ENCODE measurements around the gene PACC1.

PACC1 gene

DNA sequence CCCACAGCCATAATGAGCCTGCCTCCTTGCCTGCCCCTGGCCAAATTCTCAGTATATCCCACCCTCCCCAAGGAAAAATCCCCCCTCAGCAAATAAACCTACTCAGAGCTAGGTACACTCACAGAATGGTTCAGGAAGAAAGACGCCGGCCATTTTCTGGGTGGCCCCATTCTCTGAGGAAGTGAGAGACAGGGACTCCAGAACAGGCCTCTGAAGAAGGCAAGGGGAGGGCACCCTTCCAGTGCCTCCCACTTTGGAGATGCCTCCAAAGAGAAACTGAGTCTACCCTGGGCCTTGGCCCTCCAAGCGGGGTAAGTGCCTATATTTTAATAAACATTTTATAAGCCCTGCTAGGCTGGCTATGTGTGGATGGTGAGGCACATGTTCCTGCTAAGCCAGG lies 2.3 kb downstream of the PACC1 start:
- no CpG with 5 or more reads among the region's 3 CpGs for WGBS (ENCODE audit: extremely low coverage, insufficient coverage, low lambda C conversion rate)
- H2BK15ac ChIP-seq (replicated peaks; ENCODE audit: low read depth), result no peak overlapping the region

DNA sequence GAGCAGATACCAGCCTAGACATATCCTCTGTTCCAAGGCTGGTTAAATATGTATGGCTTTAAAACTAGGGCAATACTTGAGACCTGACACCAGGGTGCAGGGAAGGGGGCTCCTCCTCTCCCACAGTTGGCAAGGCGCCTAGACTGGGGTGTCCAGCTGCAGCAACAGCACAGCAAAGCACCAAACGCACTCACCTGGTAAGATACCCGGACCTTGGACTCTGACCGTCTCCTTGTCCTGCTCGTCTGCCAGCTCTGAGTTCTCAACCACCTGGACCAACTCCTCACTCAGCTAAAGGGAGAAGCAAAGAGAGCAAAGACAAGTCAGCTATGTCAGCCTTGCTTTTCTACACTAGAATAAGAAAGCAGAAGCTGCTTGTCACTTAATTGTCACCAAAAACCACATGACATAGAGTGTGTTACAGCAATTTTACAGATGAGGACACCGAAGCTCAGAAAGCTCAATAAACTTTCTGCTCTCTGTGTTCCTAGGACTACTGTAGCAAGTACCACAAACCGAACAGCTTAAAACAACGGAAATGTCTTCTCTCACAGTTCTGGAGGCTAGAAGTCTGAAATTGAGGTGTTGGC lies 4.4 kb downstream of the PACC1 start:
- no peak overlapping the region for H3K4me3 ChIP-seq (ENCODE audit: low read length)
- no peaks in the 10 kb centered on the region for H3K27me3 ChIP-seq (ENCODE audit: insufficient read depth, low read length, poor library complexity)
- H2BK15ac ChIP-seq (replicated peaks; ENCODE audit: low read depth), result no peak overlapping the region
- no peak overlapping the region for H2AK5ac ChIP-seq (ENCODE audit: low read length)
- H4K5ac ChIP-seq (ENCODE audit: low read length), result no peak overlapping the region
- H2BK120ac ChIP-seq (ENCODE audit: low read depth, low read length), result no peak overlapping the region
- H3K23ac ChIP-seq (ENCODE audit: low read length), result no peak overlapping the region
- H3K9ac ChIP-seq (ENCODE audit: low read length), result no peak overlapping the region
- H3K18ac ChIP-seq (ENCODE audit: low read length), result no peak overlapping the region
- no peak overlapping the region for H2BK5ac ChIP-seq (ENCODE audit: low read length)
- no peak overlapping the region for H3K56ac ChIP-seq (ENCODE audit: low read length)
- no peak overlapping the region for H3K27ac ChIP-seq (ENCODE audit: low read depth, low read length)
- no peak for DNase-seq
- peaks cover 12% of the 10 kb centered on the region for H3K79me1 ChIP-seq (ENCODE audit: low read length)
- H3K4me2 ChIP-seq (ENCODE audit: low read length), result no peak overlapping the region
- peaks cover 14% of the 10 kb centered on the region for H3K36me3 ChIP-seq (ENCODE audit: control insufficient read depth, insufficient read depth, low read length)
- H3K4me1 ChIP-seq (ENCODE audit: control insufficient read depth, low read depth, low read length), result peaks cover 6% of the 10 kb centered on the region
- WGBS (ENCODE audit: extremely low coverage, insufficient coverage, low lambda C conversion rate), result no CpG with 5 or more reads among the region's 8 CpGs
- H3K79me2 ChIP-seq (ENCODE audit: control insufficient read depth, insufficient read depth, low read length), result no peaks in the 10 kb centered on the region
- H3K4ac ChIP-seq (ENCODE audit: low read depth, low read length), result no peak overlapping the region
- H4K8ac ChIP-seq (ENCODE audit: low read depth, low read length), result no peak overlapping the region

More for the DNA sequence above, 2.3 kb downstream of the PACC1 start:
- Histone ChIP-seq H3K4me3 (ENCODE audit: low read length) (no peak overlapping the region), H3K4me1 (ENCODE audit: control insufficient read depth, low read depth, low read length) (peaks cover 9% of the 10 kb centered on the region), H3K23ac (ENCODE audit: low read length) (no peak overlapping the region), H2BK5ac (ENCODE audit: low read length) (no peak overlapping the region), H3K18ac (ENCODE audit: low read length) (no peak overlapping the region), H4K5ac (ENCODE audit: low read length) (no peak overlapping the region), H2BK120ac (ENCODE audit: low read depth, low read length) (no peak overlapping the region), H3K56ac (ENCODE audit: low read length) (no peak overlapping the region), H3K79me2 (ENCODE audit: control insufficient read depth, insufficient read depth, low read length) (no peaks in the 10 kb centered on the region), H3K4me2 (ENCODE audit: low read length) (no peak overlapping the region), H3K79me1 (ENCODE audit: low read length) (peaks cover 12% of the 10 kb centered on the region), H3K9ac (ENCODE audit: low read length) (no peak overlapping the region), H3K36me3 (ENCODE audit: control insufficient read depth, insufficient read depth, low read length) (peaks cover 8% of the 10 kb centered on the region), H4K8ac (ENCODE audit: low read depth, low read length) (no peak overlapping the region), H2AK5ac (ENCODE audit: low read length) (no peak overlapping the region), H3K27ac (ENCODE audit: low read depth, low read length) (no peak overlapping the region), H3K4ac (ENCODE audit: low read depth, low read length) (no peak overlapping the region), H3K27me3 (ENCODE audit: insufficient read depth, low read length, poor library complexity) (no peaks in the 10 kb centered on the region)
- DNase-seq, result no peak

DNA sequence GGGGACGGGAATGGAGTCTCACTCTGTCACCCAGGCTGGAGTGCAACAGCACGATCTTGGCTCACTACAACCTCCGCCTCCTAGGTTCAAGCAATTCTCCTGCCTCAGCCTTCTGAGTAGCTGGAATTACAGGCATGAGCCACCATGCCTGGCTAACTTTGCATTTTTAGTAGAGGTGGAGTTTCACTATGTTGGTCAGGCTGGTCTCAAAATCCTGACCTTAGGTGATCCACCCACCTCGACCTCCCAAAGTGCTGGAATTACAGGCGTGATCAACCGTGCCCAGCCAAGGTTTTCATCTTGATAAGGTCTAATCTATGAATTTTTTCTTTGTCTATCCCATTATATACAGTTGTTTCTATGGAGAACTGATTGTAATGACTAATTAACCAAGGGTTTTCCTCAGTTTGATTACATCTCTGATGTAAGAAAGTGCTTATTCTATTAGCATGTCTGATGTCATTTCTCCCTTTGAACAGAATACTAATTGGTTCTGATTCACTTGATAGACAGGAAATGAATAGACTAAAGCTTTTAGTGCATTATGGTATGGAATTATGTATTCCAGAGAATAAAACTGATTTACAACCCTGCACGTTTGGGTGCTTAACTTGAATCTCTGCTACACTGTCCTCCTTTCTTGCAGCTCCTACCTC lies 11.9 kb downstream of the PACC1 start:
- H2AK5ac ChIP-seq (ENCODE audit: low read length), result no peak overlapping the region
- no peak overlapping the region for H3K4me3 ChIP-seq (ENCODE audit: low read length)
- no peak overlapping the region for H3K23ac ChIP-seq (ENCODE audit: low read length)
- no peaks in the 10 kb centered on the region for H3K79me2 ChIP-seq (ENCODE audit: control insufficient read depth, insufficient read depth, low read length)
- H2BK5ac ChIP-seq (ENCODE audit: low read length), result no peak overlapping the region
- H4K8ac ChIP-seq (ENCODE audit: low read depth, low read length), result no peak overlapping the region
- no peaks in the 10 kb centered on the region for H3K27me3 ChIP-seq (ENCODE audit: insufficient read depth, low read length, poor library complexity)
- no peak overlapping the region for H3K9ac ChIP-seq (ENCODE audit: low read length)
- WGBS (ENCODE audit: extremely low coverage, insufficient coverage, low lambda C conversion rate), result no CpG with 5 or more reads among the region's 7 CpGs
- H3K4me1 ChIP-seq (ENCODE audit: control insufficient read depth, low read depth, low read length), result no peaks in the 10 kb centered on the region
- H3K4me2 ChIP-seq (ENCODE audit: low read length), result no peak overlapping the region
- H3K27ac ChIP-seq (ENCODE audit: low read depth, low read length), result no peak overlapping the region
- no peak overlapping the region for H2BK15ac ChIP-seq (replicated peaks; ENCODE audit: low read depth)
- no peak overlapping the region for H3K56ac ChIP-seq (ENCODE audit: low read length)
- no peaks in the 10 kb centered on the region for H3K79me1 ChIP-seq (ENCODE audit: low read length)
- no peak overlapping the region for H4K5ac ChIP-seq (ENCODE audit: low read length)
- no peak overlapping the region for H3K18ac ChIP-seq (ENCODE audit: low read length)
- peaks cover 11% of the 10 kb centered on the region for H3K36me3 ChIP-seq (ENCODE audit: control insufficient read depth, insufficient read depth, low read length)
- no peak for DNase-seq
- H2BK120ac ChIP-seq (ENCODE audit: low read depth, low read length), result no peak overlapping the region
- H3K4ac ChIP-seq (ENCODE audit: low read depth, low read length), result no peak overlapping the region

DNA sequence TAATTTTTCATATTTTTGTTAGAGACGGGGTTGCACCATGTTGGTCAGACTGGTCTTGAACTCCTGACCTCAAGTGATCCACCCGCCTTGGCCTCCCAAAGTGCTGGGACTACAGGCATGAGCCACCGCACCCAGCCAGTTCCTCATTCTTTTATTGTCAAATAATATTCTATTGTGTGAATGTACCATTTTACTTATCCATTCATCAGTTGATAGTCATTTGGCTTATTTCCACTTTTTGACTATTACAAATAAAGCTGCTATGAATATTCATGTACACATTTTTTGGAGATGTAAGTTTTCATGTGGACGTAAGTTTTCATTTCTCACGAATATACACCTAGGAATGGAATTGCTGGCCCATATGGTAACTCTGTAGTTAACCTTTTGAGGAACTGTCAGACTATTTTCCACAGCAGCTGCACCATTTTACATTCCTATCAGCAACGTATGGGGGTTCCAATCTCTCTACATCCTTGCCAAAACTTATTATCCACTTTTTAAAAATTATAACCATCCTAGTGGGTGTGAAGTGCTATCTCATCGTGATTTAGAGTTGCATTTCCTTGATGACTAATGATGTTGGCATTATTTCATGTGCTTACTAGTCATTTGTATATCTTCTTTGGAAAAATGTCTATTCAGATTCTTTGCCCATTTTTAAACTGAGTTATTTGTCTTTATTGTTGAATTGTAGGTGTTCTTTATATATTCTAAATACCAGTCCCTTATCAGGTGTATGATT lies 12.7 kb downstream of the PACC1 start:
- Histone ChIP-seq H3K27me3 (ENCODE audit: insufficient read depth, low read length, poor library complexity) (no peaks in the 10 kb centered on the region), H3K4ac (ENCODE audit: low read depth, low read length) (no peak overlapping the region), H3K79me2 (ENCODE audit: control insufficient read depth, insufficient read depth, low read length) (no peaks in the 10 kb centered on the region), H3K4me1 (ENCODE audit: control insufficient read depth, low read depth, low read length) (no peaks in the 10 kb centered on the region), H3K79me1 (ENCODE audit: low read length) (no peaks in the 10 kb centered on the region), H2BK15ac (replicated peaks; ENCODE audit: low read depth) (no peak overlapping the region), H3K36me3 (ENCODE audit: control insufficient read depth, insufficient read depth, low read length) (peaks cover 11% of the 10 kb centered on the region), H3K9ac (ENCODE audit: low read length) (no peak overlapping the region), H3K27ac (ENCODE audit: low read depth, low read length) (no peak overlapping the region), H3K56ac (ENCODE audit: low read length) (no peak overlapping the region), H2AK5ac (ENCODE audit: low read length) (no peak overlapping the region), H4K8ac (ENCODE audit: low read depth, low read length) (no peak overlapping the region), H2BK120ac (ENCODE audit: low read depth, low read length) (no peak overlapping the region), H3K18ac (ENCODE audit: low read length) (no peak overlapping the region), H3K4me3 (ENCODE audit: low read length) (no peak overlapping the region), H2BK5ac (ENCODE audit: low read length) (no peak overlapping the region), H3K4me2 (ENCODE audit: low read length) (no peak overlapping the region), H4K5ac (ENCODE audit: low read length) (no peak overlapping the region), H3K23ac (ENCODE audit: low read length) (no peak overlapping the region)
- WGBS (ENCODE audit: extremely low coverage, insufficient coverage, low lambda C conversion rate), result no CpG with 5 or more reads among the region's 7 CpGs
- DNase-seq, result no peak

DNA sequence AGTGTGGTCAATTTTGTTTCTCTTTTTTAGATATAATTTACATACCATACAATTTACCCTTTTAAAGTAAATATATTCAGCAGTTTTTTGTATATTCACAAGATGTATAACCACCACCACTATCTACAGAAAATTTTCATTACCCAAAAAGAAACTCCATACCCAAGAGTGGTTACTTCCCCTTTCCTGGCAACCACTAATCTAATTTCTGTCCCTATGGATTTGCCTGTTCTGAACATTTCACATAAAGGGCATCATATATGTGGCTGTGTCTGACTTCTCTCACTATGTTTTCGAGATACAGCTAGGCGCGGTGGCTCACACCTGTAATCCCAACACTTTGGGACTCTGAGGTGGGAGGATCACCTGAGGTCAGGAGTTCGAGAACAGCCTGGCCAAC lies 13.6 kb downstream of the PACC1 start:
- H3K27ac ChIP-seq (ENCODE audit: low read depth, low read length), result no peak overlapping the region
- no CpG with 5 or more reads among the region's 4 CpGs for WGBS (ENCODE audit: extremely low coverage, insufficient coverage, low lambda C conversion rate)
- no peak overlapping the region for H2BK120ac ChIP-seq (ENCODE audit: low read depth, low read length)
- H3K36me3 ChIP-seq (ENCODE audit: control insufficient read depth, insufficient read depth, low read length), result peaks cover 7% of the 10 kb centered on the region
- H2BK15ac ChIP-seq (replicated peaks; ENCODE audit: low read depth), result no peak overlapping the region
- H3K4me1 ChIP-seq (ENCODE audit: control insufficient read depth, low read depth, low read length), result no peaks in the 10 kb centered on the region
- H3K79me1 ChIP-seq (ENCODE audit: low read length), result no peaks in the 10 kb centered on the region
- H3K4me3 ChIP-seq (ENCODE audit: low read length), result no peak overlapping the region
- H2AK5ac ChIP-seq (ENCODE audit: low read length), result no peak overlapping the region
- H4K8ac ChIP-seq (ENCODE audit: low read depth, low read length), result no peak overlapping the region
- no peak overlapping the region for H3K18ac ChIP-seq (ENCODE audit: low read length)
- no peaks in the 10 kb centered on the region for H3K27me3 ChIP-seq (ENCODE audit: insufficient read depth, low read length, poor library complexity)
- no peaks in the 10 kb centered on the region for H3K79me2 ChIP-seq (ENCODE audit: control insufficient read depth, insufficient read depth, low read length)
- H3K56ac ChIP-seq (ENCODE audit: low read length), result no peak overlapping the region
- no peak overlapping the region for H2BK5ac ChIP-seq (ENCODE audit: low read length)
- H3K4me2 ChIP-seq (ENCODE audit: low read length), result no peak overlapping the region
- H3K9ac ChIP-seq (ENCODE audit: low read length), result no peak overlapping the region
- DNase-seq, result no peak
- H3K4ac ChIP-seq (ENCODE audit: low read depth, low read length), result no peak overlapping the region
- no peak overlapping the region for H3K23ac ChIP-seq (ENCODE audit: low read length)
- H4K5ac ChIP-seq (ENCODE audit: low read length), result no peak overlapping the region

All from mesendoderm (in vitro differentiated cells).